Measurements from ENCODE around the gene OR2AJ1. TPM values are rescaled to one million over a fixed set of nuclear protein-coding genes. Genes with fewer than 3 reads are reported as not detected.

OR2AJ1 gene
- total RNA-seq, 6 experiments from 2014 or later: not detected

GRCh38 chr1:247906504-247907047 lies 18.1 kb upstream of the OR2AJ1 start:
- ATAC-seq (peak; percentile 55 to 72 (median 58)), DNase-seq (no peak)
- Histone ChIP-seq H3K27me3 (no peaks in the 10 kb centered on the region), H3K9me3 (no peaks in the 10 kb centered on the region), H3K27ac (no peak overlapping the region), H3K4me1 (no peaks in the 10 kb centered on the region), H3K36me3 (no peaks in the 10 kb centered on the region), H3K4me3 (peak overlapping the region in 2 of 3 donors; percentile 1 to 14)
- WGBS (ENCODE audit: insufficient coverage, low coverage, low lambda C conversion rate, missing lambda C conversion rate): 33% methylated on average over 7 of the region's 7 CpGs
- TF ChIP-seq, protein P1, sequence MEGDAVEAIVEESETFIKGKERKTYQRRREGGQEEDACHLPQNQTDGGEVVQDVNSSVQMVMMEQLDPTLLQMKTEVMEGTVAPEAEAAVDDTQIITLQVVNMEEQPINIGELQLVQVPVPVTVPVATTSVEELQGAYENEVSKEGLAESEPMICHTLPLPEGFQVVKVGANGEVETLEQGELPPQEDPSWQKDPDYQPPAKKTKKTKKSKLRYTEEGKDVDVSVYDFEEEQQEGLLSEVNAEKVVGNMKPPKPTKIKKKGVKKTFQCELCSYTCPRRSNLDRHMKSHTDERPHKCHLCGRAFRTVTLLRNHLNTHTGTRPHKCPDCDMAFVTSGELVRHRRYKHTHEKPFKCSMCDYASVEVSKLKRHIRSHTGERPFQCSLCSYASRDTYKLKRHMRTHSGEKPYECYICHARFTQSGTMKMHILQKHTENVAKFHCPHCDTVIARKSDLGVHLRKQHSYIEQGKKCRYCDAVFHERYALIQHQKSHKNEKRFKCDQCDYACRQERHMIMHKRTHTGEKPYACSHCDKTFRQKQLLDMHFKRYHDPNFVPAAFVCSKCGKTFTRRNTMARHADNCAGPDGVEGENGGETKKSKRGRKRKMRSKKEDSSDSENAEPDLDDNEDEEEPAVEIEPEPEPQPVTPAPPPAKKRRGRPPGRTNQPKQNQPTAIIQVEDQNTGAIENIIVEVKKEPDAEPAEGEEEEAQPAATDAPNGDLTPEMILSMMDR (IDR thresholded peaks at IDR 0.05): no peak
- no peak for TF ChIP-seq POLR2A (IDR thresholded peaks at IDR 0.05)
- intact Hi-C loops (cut with DNase I): no loop called here

DNA sequence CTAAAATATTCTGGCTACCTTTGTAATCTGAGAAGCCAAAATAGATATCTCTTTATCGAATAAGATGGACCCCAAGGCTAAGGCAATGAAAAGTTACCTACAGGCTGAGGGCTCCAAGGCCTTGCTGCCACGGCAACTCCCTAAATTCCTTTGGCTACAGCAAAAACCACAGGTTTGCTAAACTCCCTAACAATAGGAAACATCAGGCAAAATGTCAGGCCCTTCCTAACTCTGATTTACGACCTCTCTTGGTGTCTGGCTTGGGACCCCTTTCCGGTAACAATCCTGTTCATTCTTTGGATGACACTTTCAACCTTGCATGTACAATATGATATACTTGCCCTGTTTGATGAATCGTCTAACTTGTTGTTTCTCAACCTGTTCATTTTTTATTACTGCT lies 15.9 kb upstream of the OR2AJ1 start:
- 46% methylated on average over 5 of the region's 5 CpGs for WGBS (ENCODE audit: insufficient coverage, low coverage, low lambda C conversion rate, missing lambda C conversion rate)
- Histone ChIP-seq H3K4me1 (no peaks in the 10 kb centered on the region), H3K27ac (no peak overlapping the region), H3K9me3 (no peaks in the 10 kb centered on the region), H3K27me3 (no peaks in the 10 kb centered on the region), H3K4me3 (no peak overlapping the region), H3K36me3 (no peaks in the 10 kb centered on the region)
- TF ChIP-seq, protein P1 (IDR thresholded peaks at IDR 0.05): no peak
- no peak for TF ChIP-seq POLR2A (IDR thresholded peaks at IDR 0.05)
- DNase-seq: no peak
- intact Hi-C loops (cut with DNase I): no loop called here
- ATAC-seq: no peak

DNA sequence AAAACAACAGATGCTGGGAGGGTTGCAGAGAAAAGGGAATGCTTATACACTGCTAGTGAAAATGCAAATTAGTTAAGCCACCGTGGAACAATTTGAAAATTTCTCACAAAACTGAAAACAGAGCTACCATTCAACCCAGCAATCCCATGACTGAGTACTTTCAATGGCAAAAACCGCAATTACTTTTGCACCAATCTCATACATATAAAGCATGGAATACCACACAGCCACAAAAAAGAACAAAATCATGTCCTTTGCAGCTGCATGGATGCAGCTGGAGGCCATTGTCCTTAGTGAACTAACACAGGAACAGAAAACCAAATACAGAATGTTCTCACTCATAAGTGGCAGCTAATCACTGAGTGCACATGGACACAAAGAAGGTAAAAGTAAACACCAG lies 10.9 kb upstream of the OR2AJ1 start:
- Histone ChIP-seq H3K27ac (no peak overlapping the region), H3K9me3 (no peaks in the 10 kb centered on the region), H3K4me3 (no peak overlapping the region), H3K4me1 (no peaks in the 10 kb centered on the region), H3K27me3 (peaks cover 0 to 2% of the 10 kb centered on the region in 2 donors), H3K36me3 (no peaks in the 10 kb centered on the region)
- DNase-seq: no peak
- 79% methylated on average over 2 of the region's 2 CpGs for WGBS (ENCODE audit: insufficient coverage, low coverage, low lambda C conversion rate, missing lambda C conversion rate)
- intact Hi-C loops (cut with DNase I): no loop called here
- no peak for ATAC-seq
- TF ChIP-seq, protein P1 (IDR thresholded peaks at IDR 0.05): no peak
- no peak for TF ChIP-seq POLR2A (IDR thresholded peaks at IDR 0.05)

GRCh38 chr1:247914941-247915662 lies 9.6 kb upstream of the OR2AJ1 start:
- Histone ChIP-seq H3K27me3 (peaks cover 0 to 2% of the 10 kb centered on the region in 2 donors), H3K4me1 (no peaks in the 10 kb centered on the region), H3K9me3 (no peaks in the 10 kb centered on the region), H3K36me3 (no peaks in the 10 kb centered on the region), H3K4me3 (no peak overlapping the region), H3K27ac (no peak overlapping the region)
- intact Hi-C loops (cut with DNase I): no loop called here
- TF ChIP-seq, protein P1 (IDR thresholded peaks at IDR 0.05): no peak
- TF ChIP-seq POLR2A (IDR thresholded peaks at IDR 0.05): no peak
- DNase-seq: no peak
- ATAC-seq: no peak
- WGBS (ENCODE audit: insufficient coverage, low coverage, low lambda C conversion rate, missing lambda C conversion rate): 39% methylated on average over 4 of the region's 4 CpGs

Measured in right lobe of liver (tissue), 6 donors.